Liver (tissue), 9 donors: Measurements from ENCODE around the gene ZFYVE19. TPM values are rescaled to one million over a fixed set of nuclear protein-coding genes. Genes with fewer than 3 reads are reported as not detected.

ENCODE experiments used
- DNase-seq: peaks from one replicate; pipeline ENCODE4 v3.0.0-alpha.2; 2017; ENCODE audit warnings: low spot score
- H3K27ac ChIP-seq, 2 donors: one replicate each; pipeline ENCODE4 v1.7.0; 2013; ENCODE audit warnings: inconsistent platforms in 2 of 2, low read length in 2 of 2, control low read depth in 1 of 2, low read depth in 1 of 2, mild to moderate bottlenecking in 1 of 2
- H3K27me3 ChIP-seq, 4 donors: one replicate each; pipeline versions ENCODE4 v1.6.1 to v1.7.0; 2013; ENCODE audit warnings: low read length in 3 of 4, inconsistent platforms in 1 of 4, mild to moderate bottlenecking in 1 of 4, moderate library complexity in 1 of 4; ENCODE audit not compliant: control insufficient read depth in 4 of 4, insufficient read depth in 4 of 4
- H3K36me3 ChIP-seq, 4 donors: one replicate each; pipeline versions ENCODE4 v1.6.1 to v1.7.0; 2013; ENCODE audit warnings: low read length in 3 of 4, mild to moderate bottlenecking in 3 of 4, low read depth in 1 of 4, moderate library complexity in 1 of 4; ENCODE audit not compliant: control insufficient read depth in 4 of 4, insufficient read depth in 3 of 4
- H3K4me1 ChIP-seq, 4 donors: one replicate each; pipeline versions ENCODE4 v1.6.1 to v1.7.0; 2013; ENCODE audit warnings: low read length in 3 of 4, mild to moderate bottlenecking in 3 of 4, moderate library complexity in 1 of 4; ENCODE audit not compliant: control insufficient read depth in 4 of 4, insufficient read depth in 4 of 4
- H3K4me3 ChIP-seq, 3 donors: one replicate each; pipeline versions ENCODE4 v1.6.1 to v1.7.0; 2013; ENCODE audit warnings: low read length in 3 of 3, control low read depth in 1 of 3, low read depth in 1 of 3, mild to moderate bottlenecking in 1 of 3
- H3K9ac ChIP-seq, 2 donors: one replicate each; pipeline ENCODE4 v1.7.0; 2013; ENCODE audit warnings: low read length in 2 of 2, mild to moderate bottlenecking in 2 of 2, moderate library complexity in 2 of 2, control low read depth in 1 of 2, low read depth in 1 of 2
- H3K9me3 ChIP-seq, 4 donors: one replicate each; pipeline versions ENCODE4 v1.6.1 to v1.7.0; 2013; ENCODE audit warnings: low read length in 3 of 4; ENCODE audit not compliant: control insufficient read depth in 4 of 4
- EGR1 ChIP-seq, 2 donors: IDR thresholded peaks; 2 replicates each; pipeline ENCODE4 v1.6.1; 2016 to 2018; ENCODE audit warnings: antibody characterized with exemption in 2 of 2, low read depth in 2 of 2
- FOXA2 ChIP-seq: IDR thresholded peaks from 2 replicates; pipeline ENCODE4 v1.6.1; 2016; ENCODE audit warnings: antibody characterized with exemption
- HNF4A ChIP-seq, 2 donors: conservative IDR thresholded peaks; 2 replicates each; pipeline ENCODE4 v1.6.1; 2016; ENCODE audit warnings: antibody characterized with exemption in 2 of 2, mild to moderate bottlenecking in 2 of 2
- HNF4G ChIP-seq: IDR thresholded peaks from 2 replicates; pipeline ENCODE4 v1.6.1; 2016; ENCODE audit warnings: antibody characterized with exemption
- JUND ChIP-seq, 2 donors: IDR thresholded peaks; 2 replicates each; pipeline ENCODE4 v1.6.1; 2016; ENCODE audit warnings: antibody characterized with exemption in 2 of 2
- MAX ChIP-seq: IDR thresholded peaks from 2 replicates; pipeline ENCODE4 v1.6.1; 2016; ENCODE audit warnings: antibody characterized with exemption
- RAD21 ChIP-seq, 2 donors: IDR thresholded peaks; 2 replicates each; pipeline ENCODE4 v1.6.1; 2016; ENCODE audit warnings: antibody characterized with exemption in 2 of 2, mild to moderate bottlenecking in 2 of 2
- REST ChIP-seq: IDR thresholded peaks from 2 replicates; pipeline ENCODE4 v1.6.1; 2016; ENCODE audit warnings: antibody characterized with exemption, mild to moderate bottlenecking
- SP1 ChIP-seq: IDR thresholded peaks from 2 replicates; pipeline ENCODE4 v1.6.1; 2018; ENCODE audit warnings: antibody characterized with exemption, mild to moderate bottlenecking
- TAF1 ChIP-seq: conservative IDR thresholded peaks from 2 replicates; pipeline ENCODE4 v1.6.1; 2016; ENCODE audit warnings: antibody characterized with exemption, mild to moderate bottlenecking
- YY1 ChIP-seq: IDR thresholded peaks from 2 replicates; pipeline ENCODE4 v1.6.1; 2016; ENCODE audit warnings: antibody characterized with exemption, mild to moderate bottlenecking
- WGBS: extraction: QIAGEN DNeasy Blood & Tissue Kit; methylation state at CpG from one replicate; pipeline ENCODE4 v1.1.7; 2013; 5-methylcytosine and 5-hydroxymethylcytosine counted together
- polyA plus RNA-seq, 2 donors: library from polyadenylated mRNA; stranded (reverse) in 1 of 2; unstranded in 1 of 2; fragments of 200-250 nt in 1 of 2; fragments of >200 nt in 1 of 2; fragmentation: Nextera tagmentation in 1 of 2; extraction: Ambion mirVana in 1 of 2; gene quantifications; one replicate each; pipeline versions ENCODE4 v1.2.1 to v1.2.3, GENCODE V29; 2013 to 2015
- total RNA-seq, 2 donors: library from RNA; depleted of rRNA; stranded (reverse); fragments of >200 nt; gene quantifications; one replicate each; pipeline ENCODE4 v1.2.3, GENCODE V29; 2014
- TF ChIP-seq, protein P1 (sequence below): IDR thresholded peaks from 2 replicates; pipeline ENCODE4 v1.6.1; 2016; ENCODE audit warnings: antibody characterized with exemption
- TF ChIP-seq, protein P2 (sequence below): fragments of 150-350 bp; IDR thresholded peaks from 2 replicates; pipeline ENCODE4 v1.5.1; 2017; ENCODE audit warnings: improper control_type of control experiment, low read depth, low read length; ENCODE audit not compliant: missing input control
- donor health status: healthy.
- donor health status: healthy.
- donor health status: healthy.
- donor health status: healthy.
- donor health status: healthy.

ZFYVE19 gene
- total and polyA plus RNA-seq, 4 donors, result 10.4 to 41.2 (median 19.7) TPM

- Histone ChIP-seq H3K4me1 (no peaks in the 10 kb centered on the region), H3K9ac (no peak overlapping the region), H3K36me3 (no peaks in the 10 kb centered on the region), H3K4me3 (no peak overlapping the region), H3K9me3 (no peaks in the 10 kb centered on the region), H3K27me3 (no peaks in the 10 kb centered on the region), H3K27ac (no peak overlapping the region)
- 82% methylated on average over 7 of the region's 7 CpGs for WGBS
- TF ChIP-seq JUND (IDR thresholded peaks at IDR 0.05) (no peak), REST (no peak), FOXA2 (no peak), RAD21 (IDR thresholded peaks at IDR 0.05) (no peak), MAX (no peak), TAF1 (no peak), SP1 (no peak)
- no peak for DNase-seq
Observed at GRCh38 chr15:40829115-40829514, 22.2 kb downstream of the ZFYVE19 start.

- WGBS, result 85% methylated on average over 2 of the region's 2 CpGs
- DNase-seq, result no peak
- Histone ChIP-seq H3K27ac (no peak overlapping the region), H3K9ac (no peak overlapping the region), H3K36me3 (no peaks in the 10 kb centered on the region), H3K9me3 (no peaks in the 10 kb centered on the region), H3K4me1 (no peaks in the 10 kb centered on the region), H3K27me3 (no peaks in the 10 kb centered on the region), H3K4me3 (no peak overlapping the region)
- TF ChIP-seq JUND (IDR thresholded peaks at IDR 0.05) (no peak), SP1 (no peak), TAF1 (no peak), HNF4G (no peak), YY1 (no peak), FOXA2 (no peak), EGR1 (IDR thresholded peaks at IDR 0.05; ENCODE audit: low read depth in 2 of 2) (no peak), HNF4A (conservative IDR thresholded peaks at IDR 0.05) (no peak), REST (no peak), MAX (no peak), RAD21 (IDR thresholded peaks at IDR 0.05) (no peak)
- TF ChIP-seq, protein P1, sequence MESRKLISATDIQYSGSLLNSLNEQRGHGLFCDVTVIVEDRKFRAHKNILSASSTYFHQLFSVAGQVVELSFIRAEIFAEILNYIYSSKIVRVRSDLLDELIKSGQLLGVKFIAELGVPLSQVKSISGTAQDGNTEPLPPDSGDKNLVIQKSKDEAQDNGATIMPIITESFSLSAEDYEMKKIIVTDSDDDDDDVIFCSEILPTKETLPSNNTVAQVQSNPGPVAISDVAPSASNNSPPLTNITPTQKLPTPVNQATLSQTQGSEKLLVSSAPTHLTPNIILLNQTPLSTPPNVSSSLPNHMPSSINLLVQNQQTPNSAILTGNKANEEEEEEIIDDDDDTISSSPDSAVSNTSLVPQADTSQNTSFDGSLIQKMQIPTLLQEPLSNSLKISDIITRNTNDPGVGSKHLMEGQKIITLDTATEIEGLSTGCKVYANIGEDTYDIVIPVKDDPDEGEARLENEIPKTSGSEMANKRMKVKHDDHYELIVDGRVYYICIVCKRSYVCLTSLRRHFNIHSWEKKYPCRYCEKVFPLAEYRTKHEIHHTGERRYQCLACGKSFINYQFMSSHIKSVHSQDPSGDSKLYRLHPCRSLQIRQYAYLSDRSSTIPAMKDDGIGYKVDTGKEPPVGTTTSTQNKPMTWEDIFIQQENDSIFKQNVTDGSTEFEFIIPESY, result no peak
- TF ChIP-seq, protein P2, sequence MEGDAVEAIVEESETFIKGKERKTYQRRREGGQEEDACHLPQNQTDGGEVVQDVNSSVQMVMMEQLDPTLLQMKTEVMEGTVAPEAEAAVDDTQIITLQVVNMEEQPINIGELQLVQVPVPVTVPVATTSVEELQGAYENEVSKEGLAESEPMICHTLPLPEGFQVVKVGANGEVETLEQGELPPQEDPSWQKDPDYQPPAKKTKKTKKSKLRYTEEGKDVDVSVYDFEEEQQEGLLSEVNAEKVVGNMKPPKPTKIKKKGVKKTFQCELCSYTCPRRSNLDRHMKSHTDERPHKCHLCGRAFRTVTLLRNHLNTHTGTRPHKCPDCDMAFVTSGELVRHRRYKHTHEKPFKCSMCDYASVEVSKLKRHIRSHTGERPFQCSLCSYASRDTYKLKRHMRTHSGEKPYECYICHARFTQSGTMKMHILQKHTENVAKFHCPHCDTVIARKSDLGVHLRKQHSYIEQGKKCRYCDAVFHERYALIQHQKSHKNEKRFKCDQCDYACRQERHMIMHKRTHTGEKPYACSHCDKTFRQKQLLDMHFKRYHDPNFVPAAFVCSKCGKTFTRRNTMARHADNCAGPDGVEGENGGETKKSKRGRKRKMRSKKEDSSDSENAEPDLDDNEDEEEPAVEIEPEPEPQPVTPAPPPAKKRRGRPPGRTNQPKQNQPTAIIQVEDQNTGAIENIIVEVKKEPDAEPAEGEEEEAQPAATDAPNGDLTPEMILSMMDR, result no peak
Observed at GRCh38 chr15:40830884-40831283, 24.0 kb downstream of the ZFYVE19 start.
